Rectal smooth muscle tissue (tissue), 1 donor: ENCODE results near the gene NID1.

Experiments used
- H3K27ac ChIP-seq: one replicate; pipeline ENCODE4 v1.7.0; 2013; ENCODE audit warnings: low read depth, low read length, inconsistent platforms
- H3K27me3 ChIP-seq: one replicate; pipeline ENCODE4 v1.7.0; 2013; ENCODE audit warnings: low read length; ENCODE audit not compliant: control insufficient read depth, insufficient read depth
- H3K36me3 ChIP-seq: one replicate; pipeline ENCODE4 v1.7.0; 2013; ENCODE audit warnings: low read length; ENCODE audit not compliant: control insufficient read depth, insufficient read depth
- H3K4me1 ChIP-seq: one replicate; pipeline ENCODE4 v1.7.0; 2013; ENCODE audit warnings: low read length; ENCODE audit not compliant: control insufficient read depth, insufficient read depth
- H3K4me3 ChIP-seq: one replicate; pipeline ENCODE4 v1.7.0; 2013; ENCODE audit warnings: low read length
- H3K9ac ChIP-seq: one replicate; pipeline ENCODE4 v1.7.0; 2013; ENCODE audit warnings: low read length

NID1 gene

DNA sequence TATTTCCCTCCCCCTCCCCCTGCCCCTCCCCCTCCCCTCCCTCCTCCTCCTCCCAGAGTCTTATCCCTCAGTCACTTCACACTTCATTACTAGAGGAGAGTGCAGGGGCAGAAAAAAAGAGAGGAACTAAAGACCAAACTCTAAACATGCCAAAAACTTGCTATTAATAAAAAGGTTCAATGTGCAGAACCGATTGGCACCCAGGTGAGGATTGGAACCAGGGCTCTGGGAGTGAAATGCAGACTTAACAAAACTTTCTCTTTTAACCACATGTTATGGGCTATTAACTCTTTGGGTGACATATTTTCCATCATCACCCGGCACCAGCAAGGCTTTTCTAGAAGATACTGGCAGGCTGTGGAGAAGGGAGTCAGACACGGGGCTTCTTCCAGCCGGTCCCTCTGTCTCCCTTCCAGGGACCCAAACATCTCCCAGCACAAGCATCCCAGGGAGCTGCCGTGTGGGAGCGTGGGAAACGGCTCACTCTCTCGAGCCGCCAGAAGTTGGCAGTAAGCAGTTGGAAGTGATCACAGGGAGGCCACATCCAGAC is 13.6 kb downstream of the NID1 start:
- peaks cover 10% of the 10 kb centered on the region for H3K36me3 ChIP-seq
- no peak overlapping the region for H3K4me3 ChIP-seq

DNA sequence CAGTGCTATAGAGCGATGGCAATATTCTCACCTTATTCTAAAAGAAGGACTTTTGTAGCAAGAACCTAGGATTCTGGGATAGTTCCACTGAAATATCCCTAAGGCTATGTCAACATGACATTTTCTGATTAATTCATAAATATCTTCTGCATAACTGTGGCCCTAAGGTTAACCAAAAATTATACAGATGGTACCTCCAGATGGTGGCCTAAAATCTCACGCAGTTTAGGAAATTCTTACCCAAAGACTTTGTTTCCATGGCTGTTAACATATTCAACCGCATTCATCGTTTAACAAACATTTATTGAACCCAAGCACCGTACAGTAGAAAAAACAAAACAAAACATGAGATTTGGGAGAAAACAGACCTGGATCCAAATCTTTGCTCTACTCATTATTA is 19.1 kb downstream of the NID1 start:
- Histone ChIP-seq H3K27ac (no peak overlapping the region), H3K9ac (no peak overlapping the region), H3K4me1 (peaks cover 4% of the 10 kb centered on the region), H3K27me3 (no peaks in the 10 kb centered on the region), H3K4me3 (no peak overlapping the region), H3K36me3 (peaks cover 20% of the 10 kb centered on the region)

More for the DNA sequence above, 13.6 kb downstream of the NID1 start:
- Histone ChIP-seq H3K4me1 (peaks cover 11% of the 10 kb centered on the region), H3K27me3 (no peaks in the 10 kb centered on the region), H3K9ac (no peak overlapping the region), H3K27ac (no peak overlapping the region)

DNA sequence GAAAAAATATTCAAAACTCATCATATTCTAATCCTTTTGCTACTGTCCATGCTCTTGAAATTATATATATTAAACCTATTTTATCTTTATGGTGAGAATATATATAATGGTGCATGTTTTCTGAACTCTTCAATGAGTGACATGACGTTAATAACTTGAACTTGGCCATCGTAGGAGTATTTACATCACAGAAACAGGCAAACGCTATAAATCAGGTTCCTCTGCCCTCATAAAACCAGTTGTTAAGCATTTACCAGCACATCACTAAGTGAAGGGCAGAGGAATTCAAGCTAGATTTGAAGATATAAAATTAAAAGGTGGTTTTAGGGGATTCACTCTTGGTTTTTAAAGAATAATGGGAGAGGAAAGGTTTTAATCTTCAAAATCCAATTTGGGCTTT is 20.5 kb downstream of the NID1 start:
- Histone ChIP-seq H3K27me3 (no peaks in the 10 kb centered on the region), H3K9ac (no peak overlapping the region), H3K27ac (no peak overlapping the region), H3K4me3 (no peak overlapping the region), H3K36me3 (peaks cover 20% of the 10 kb centered on the region), H3K4me1 (peaks cover 13% of the 10 kb centered on the region)

DNA sequence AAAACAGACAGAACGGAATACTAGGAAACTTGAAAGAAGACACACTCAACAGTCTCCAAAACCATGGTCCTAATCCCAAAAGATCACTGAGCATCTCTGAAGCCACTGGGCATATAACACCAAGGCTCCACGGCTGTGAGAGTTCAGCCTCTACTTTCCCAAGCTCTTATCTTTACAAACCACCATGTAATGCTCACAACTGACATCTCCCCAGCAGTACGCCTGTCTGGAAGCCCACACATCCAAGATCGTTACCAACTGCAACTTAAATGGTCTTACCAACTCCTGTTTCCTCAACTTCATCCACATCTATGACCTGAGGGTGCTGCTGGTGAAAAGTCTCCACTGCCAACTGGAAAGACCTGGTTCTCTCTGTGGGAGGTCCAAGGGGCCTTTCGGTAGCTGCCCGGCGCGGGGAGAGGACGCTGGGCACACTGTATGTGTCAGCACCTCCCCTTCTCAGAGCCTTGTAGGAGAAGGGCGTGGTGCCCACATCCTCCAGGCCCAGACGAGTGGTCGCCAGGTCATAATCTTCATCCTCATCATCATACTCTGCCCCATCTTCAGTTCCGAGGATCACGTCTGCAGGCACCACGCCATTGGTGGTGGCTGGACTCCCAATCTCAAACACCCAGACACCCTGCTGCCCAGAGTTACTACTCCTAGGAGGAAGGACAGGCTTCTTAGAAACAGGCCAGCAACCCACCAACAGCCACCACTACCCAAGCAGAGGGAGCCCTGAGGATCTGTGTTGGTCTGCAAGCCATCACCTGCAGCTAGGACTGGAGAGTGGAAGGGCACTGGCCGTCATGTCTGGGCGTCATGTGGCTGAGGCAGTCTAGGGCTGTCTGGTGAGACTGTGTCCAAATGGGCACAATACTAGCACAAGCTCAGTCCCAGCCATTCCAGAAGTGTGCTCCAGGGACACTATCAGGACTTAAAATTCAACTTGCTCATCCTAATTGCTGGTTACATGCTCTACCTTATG is 23.0 kb downstream of the NID1 start:
- peaks cover 13% of the 10 kb centered on the region for H3K4me1 ChIP-seq
- no peak overlapping the region for H3K4me3 ChIP-seq
- H3K36me3 ChIP-seq, result peaks cover 23% of the 10 kb centered on the region
- no peak overlapping the region for H3K9ac ChIP-seq
- H3K27me3 ChIP-seq, result no peaks in the 10 kb centered on the region
- H3K27ac ChIP-seq, result no peak overlapping the region

DNA sequence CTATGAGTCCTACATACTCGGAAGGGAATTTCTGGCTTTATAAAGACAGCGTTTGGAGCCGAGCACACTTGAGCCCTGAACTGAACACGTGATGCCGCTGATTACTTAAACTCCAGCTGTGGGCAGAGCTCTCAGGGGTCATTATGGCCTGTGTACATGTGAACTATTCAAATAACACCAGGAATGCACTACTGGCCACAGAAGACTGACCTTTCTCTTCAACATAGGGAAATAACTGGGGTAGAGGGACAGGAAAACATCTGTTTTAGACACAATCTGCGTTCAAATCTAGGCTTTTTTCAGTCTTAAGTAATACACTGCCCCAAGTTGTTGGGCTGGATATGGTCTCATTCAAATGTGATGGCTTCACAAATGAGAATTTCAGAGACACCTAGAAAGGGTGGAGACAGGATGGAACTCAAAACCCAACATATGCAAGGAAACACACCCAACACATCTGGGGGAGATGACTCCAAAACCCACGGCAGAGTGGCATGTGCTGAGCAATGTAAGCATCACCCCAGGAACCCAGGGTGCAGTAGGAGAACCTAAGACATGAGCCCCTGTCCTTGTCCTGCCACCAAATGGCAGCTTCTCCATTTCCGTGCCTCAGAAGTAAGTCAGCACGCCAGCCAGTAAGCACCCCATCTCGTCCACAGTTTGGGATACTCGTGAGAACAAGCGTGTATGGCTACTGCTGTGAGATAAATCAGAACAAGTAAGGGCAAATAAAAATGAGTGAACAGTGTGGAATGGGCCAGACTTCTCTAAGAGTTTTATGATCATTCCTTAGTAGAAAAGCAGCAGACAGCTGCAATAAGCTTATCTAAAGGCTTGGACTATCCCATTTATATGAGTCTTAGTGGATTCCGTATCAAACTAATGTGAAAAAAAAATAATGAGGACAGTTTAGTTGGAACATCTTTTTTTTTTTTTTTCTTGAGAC is 24.9 kb downstream of the NID1 start:
- H3K36me3 ChIP-seq, result peaks cover 16% of the 10 kb centered on the region

DNA sequence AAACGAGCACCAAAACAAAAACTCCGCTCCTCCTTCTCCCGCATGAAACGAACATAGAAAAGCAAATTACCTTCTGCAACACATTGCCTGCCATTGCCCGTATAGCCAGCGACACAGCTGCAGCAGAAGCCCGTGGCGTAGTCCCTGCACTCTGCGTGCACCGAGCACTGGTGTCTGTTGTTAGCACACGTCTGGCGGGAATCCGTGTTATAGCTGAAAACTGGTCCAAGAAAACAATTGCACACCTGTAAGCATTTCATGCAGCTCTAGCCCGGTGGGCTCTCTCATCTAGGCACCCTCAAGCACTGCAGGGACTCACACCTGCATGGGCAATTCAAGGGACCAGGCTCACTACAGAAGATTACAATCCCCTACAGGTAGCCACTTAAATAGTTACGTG is 26.9 kb downstream of the NID1 start:
- Histone ChIP-seq H3K9ac (no peak overlapping the region), H3K27me3 (no peaks in the 10 kb centered on the region), H3K4me1 (peaks cover 9% of the 10 kb centered on the region), H3K4me3 (no peak overlapping the region), H3K36me3 (peaks cover 16% of the 10 kb centered on the region), H3K27ac (no peak overlapping the region)

More for the DNA sequence above, 24.9 kb downstream of the NID1 start:
- Histone ChIP-seq H3K27me3 (no peaks in the 10 kb centered on the region), H3K9ac (no peak overlapping the region), H3K27ac (peak overlapping the region; percentile 41), H3K4me1 (peaks cover 13% of the 10 kb centered on the region), H3K4me3 (no peak overlapping the region)

DNA sequence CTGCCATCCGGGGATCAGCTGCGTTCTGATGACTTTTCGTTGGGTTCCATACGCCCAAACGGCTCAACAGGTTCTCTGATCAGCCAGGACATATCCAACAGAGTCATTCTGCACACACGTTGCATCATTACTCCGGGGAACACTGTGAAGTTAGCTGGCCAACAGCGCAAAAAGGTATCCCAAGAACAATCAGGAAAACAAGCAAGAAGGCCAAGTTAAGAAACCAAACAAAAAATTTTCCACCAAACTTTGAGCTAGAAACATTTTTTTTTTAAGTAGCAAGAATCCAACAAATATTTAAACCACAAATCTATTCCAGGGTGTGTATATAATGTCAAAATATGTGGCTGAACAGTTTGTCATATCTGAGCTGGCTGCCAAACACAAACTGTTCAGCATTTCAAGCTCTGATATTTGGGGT is 29.2 kb downstream of the NID1 start:
- Histone ChIP-seq H3K4me3 (no peak overlapping the region), H3K27me3 (no peaks in the 10 kb centered on the region), H3K27ac (no peak overlapping the region), H3K36me3 (peaks cover 13% of the 10 kb centered on the region), H3K4me1 (peaks cover 9% of the 10 kb centered on the region), H3K9ac (no peak overlapping the region)

DNA sequence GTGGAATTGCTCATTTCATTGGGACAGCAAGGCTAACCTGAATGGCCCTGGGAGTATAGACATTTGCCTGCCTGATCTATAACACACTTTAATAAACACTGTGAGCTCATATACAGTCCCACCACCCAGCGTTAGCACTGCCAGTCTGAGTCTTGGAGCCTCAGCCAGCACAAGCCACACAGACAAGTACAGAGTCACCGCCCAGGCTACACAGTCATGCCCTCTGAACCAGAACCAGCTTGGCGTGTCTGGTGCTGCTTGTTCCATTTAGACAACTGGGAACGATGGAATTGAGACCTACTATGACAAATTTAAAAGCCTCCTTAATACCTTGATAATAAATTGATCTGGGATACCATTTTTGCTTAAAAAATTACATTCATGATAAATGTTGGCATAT is 31.6 kb downstream of the NID1 start:
- Histone ChIP-seq H3K4me1 (no peaks in the 10 kb centered on the region), H3K36me3 (peaks cover 18% of the 10 kb centered on the region), H3K4me3 (no peak overlapping the region), H3K9ac (no peak overlapping the region), H3K27ac (no peak overlapping the region), H3K27me3 (no peaks in the 10 kb centered on the region)

DNA sequence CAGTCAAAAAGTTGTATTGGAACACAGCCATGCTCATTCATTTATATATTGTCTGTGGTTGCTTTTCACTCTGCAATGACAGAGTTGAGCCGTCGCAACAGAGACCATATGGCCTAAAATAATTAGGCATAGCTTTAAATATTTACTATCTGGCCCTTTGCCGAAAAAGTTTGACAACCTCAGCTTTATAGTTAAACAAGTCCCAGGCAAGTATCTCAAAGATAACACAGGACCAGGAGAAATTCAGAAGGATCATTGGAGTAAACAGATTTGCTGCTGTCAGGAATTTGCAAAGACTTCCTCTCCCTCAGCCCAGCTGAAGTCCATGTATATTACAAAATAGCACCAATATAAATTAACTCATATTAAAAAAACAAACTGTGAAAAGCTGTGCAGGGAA is 34.4 kb downstream of the NID1 start:
- Histone ChIP-seq H3K27ac (no peak overlapping the region), H3K36me3 (peaks cover 19% of the 10 kb centered on the region), H3K27me3 (no peaks in the 10 kb centered on the region), H3K4me1 (no peaks in the 10 kb centered on the region), H3K4me3 (no peak overlapping the region), H3K9ac (no peak overlapping the region)

DNA sequence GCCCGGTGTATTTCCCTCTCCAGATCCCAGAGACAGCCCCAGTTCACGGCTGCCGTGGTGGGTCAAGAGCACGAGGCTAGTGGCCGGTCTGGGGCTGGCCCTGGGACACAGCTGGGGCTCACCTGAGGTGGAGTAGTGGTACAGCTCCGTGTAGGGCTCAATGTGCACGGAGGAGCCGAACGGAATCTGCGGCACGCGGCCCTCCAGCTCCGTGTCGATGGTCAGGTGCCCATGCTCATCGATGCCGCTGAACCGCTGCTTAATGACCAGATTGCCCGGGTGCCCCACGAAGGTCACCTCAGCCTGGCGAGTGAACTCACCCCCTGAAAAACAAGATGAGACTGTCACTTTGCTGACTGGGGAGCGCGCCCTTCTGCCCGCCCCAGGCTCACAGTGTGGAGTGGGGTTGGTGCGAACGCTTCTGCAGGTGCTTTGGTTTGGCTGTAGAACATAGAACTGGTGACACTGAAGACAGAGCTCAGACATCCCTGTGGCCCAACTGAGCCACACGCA is 35.4 kb downstream of the NID1 start:
- peaks cover 19% of the 10 kb centered on the region for H3K36me3 ChIP-seq
- no peaks in the 10 kb centered on the region for H3K27me3 ChIP-seq
- no peak overlapping the region for H3K27ac ChIP-seq
- no peak overlapping the region for H3K4me3 ChIP-seq
- H3K9ac ChIP-seq, result no peak overlapping the region
- H3K4me1 ChIP-seq, result no peaks in the 10 kb centered on the region

DNA sequence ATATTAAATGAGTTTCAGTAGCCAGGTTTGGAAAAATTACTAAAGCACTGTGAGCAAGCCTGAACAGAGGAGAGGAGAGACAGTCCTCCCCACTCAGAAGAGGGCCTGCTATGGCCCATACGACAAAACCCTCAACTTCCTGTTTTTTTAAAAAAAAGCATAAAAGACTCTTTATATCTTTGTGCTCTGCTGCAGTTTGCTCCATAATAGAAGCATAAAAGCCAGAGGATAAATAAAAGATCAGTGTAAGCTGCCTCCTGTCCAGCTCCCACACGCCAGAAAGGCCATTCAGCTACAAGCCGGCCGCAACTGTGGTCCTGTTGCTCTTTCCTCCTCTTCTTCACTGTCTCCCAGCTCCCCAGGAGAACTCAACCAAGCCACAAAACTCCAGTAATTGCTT is 37.8 kb downstream of the NID1 start:
- Histone ChIP-seq H3K27me3 (no peaks in the 10 kb centered on the region), H3K9ac (no peak overlapping the region), H3K4me1 (no peaks in the 10 kb centered on the region), H3K4me3 (no peak overlapping the region), H3K36me3 (peaks cover 26% of the 10 kb centered on the region), H3K27ac (no peak overlapping the region)

DNA sequence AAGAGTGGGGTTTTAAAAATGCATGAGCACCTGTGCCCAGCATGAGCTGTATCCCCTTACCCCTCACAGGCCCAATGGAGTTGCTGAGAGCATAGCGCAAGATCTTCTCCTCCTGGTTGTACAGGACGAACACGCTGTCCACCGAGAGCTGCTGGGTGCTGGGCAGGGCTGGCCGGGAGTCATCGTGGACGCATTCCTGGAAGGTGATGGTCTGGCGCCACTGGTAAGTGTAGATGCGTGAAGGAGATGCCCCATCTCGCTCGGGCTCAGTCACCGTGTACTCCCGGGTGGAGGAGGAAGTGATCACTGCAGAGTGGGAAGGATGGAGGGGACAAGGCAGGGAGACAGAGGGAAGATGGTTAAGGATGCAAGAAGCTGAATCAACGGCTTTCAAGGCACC is 39.1 kb downstream of the NID1 start:
- Histone ChIP-seq H3K4me3 (no peak overlapping the region), H3K36me3 (peaks cover 24% of the 10 kb centered on the region), H3K27me3 (no peaks in the 10 kb centered on the region), H3K9ac (no peak overlapping the region), H3K4me1 (peaks cover 5% of the 10 kb centered on the region), H3K27ac (no peak overlapping the region)
